GM21447 (cell line): ENCODE measurements around the gene SCGB1D4.

ENCODE experiments used
- ATAC-seq: cut with Tn5 transposase; IDR thresholded peaks from one replicate; pipeline ENCODE4 v1.9.1; 2021; ENCODE audit not compliant: unreplicated experiment

The SCGB1D4 gene

GRCh38 chr11:62280452-62280851 lies 18.4 kb downstream of the SCGB1D4 start:
- no peak for ATAC-seq

- no peak for ATAC-seq
Measured at GRCh38 chr11:62273789-62274275, 25.0 kb downstream of the SCGB1D4 start.

- no peak for ATAC-seq
Measured at GRCh38 chr11:62273284-62273683, 25.6 kb downstream of the SCGB1D4 start.

- ATAC-seq: no peak
Measured at GRCh38 chr11:62269654-62270278, 29.1 kb downstream of the SCGB1D4 start, which contains the start of gene SCGB2A2. TSS of gene SCGB2A2 (plus strand) at chr11:62270158. CDS start at chr11:62270217, 59 bp downstream.

- no peak for ATAC-seq
Measured at GRCh38 chr11:62267576-62267975, 31.3 kb downstream of the SCGB1D4 start.

- ATAC-seq: no peak
Measured at GRCh38 chr11:62267050-62267449, 31.8 kb downstream of the SCGB1D4 start.

- ATAC-seq: no peak
Measured at GRCh38 chr11:62266558-62266957, 32.3 kb downstream of the SCGB1D4 start.

GRCh38 chr11:62264004-62264403 lies 34.9 kb downstream of the SCGB1D4 start:
- ATAC-seq: no peak

GRCh38 chr11:62260261-62260953 lies 38.5 kb downstream of the SCGB1D4 start:
- no peak for ATAC-seq

GRCh38 chr11:62256281-62256680 lies 42.6 kb downstream of the SCGB1D4 start:
- ATAC-seq: no peak

GRCh38 chr11:62253999-62254542 lies 44.8 kb downstream of the SCGB1D4 start:
- no peak for ATAC-seq

- no peak for ATAC-seq
Measured at GRCh38 chr11:62251698-62252097, 47.2 kb downstream of the SCGB1D4 start.
